HUES6 (cell line): Measurements from ENCODE around the gene EVI5L.

ENCODE experiments used
- H3K27ac ChIP-seq: 2 replicates; pipeline ENCODE4 v1.7.0; 2013; ENCODE audit warnings: low read depth, mild to moderate bottlenecking, low read length, inconsistent platforms
- H3K27me3 ChIP-seq: 2 replicates; pipeline ENCODE4 v1.6.1; 2013; ENCODE audit warnings: low read length; ENCODE audit not compliant: control insufficient read depth, insufficient read depth
- H3K36me3 ChIP-seq: 2 replicates; pipeline ENCODE4 v1.6.1; 2013; ENCODE audit warnings: low read length; ENCODE audit not compliant: control insufficient read depth, insufficient read depth
- H3K4me1 ChIP-seq: 2 replicates; pipeline ENCODE4 v1.6.1; 2013; ENCODE audit warnings: low read length; ENCODE audit not compliant: control insufficient read depth, insufficient read depth
- H3K4me3 ChIP-seq: 2 replicates; pipeline ENCODE4 v1.5.1; 2013; ENCODE audit warnings: low read depth, low read length
- H3K9ac ChIP-seq: one replicate; pipeline ENCODE4 v1.6.1; 2013; ENCODE audit warnings: mild to moderate bottlenecking, low read length
- H3K9me3 ChIP-seq: 2 replicates; pipeline ENCODE4 v1.6.1; 2013; ENCODE audit warnings: low read depth, low read length; ENCODE audit not compliant: control insufficient read depth, insufficient read depth

The EVI5L gene

DNA sequence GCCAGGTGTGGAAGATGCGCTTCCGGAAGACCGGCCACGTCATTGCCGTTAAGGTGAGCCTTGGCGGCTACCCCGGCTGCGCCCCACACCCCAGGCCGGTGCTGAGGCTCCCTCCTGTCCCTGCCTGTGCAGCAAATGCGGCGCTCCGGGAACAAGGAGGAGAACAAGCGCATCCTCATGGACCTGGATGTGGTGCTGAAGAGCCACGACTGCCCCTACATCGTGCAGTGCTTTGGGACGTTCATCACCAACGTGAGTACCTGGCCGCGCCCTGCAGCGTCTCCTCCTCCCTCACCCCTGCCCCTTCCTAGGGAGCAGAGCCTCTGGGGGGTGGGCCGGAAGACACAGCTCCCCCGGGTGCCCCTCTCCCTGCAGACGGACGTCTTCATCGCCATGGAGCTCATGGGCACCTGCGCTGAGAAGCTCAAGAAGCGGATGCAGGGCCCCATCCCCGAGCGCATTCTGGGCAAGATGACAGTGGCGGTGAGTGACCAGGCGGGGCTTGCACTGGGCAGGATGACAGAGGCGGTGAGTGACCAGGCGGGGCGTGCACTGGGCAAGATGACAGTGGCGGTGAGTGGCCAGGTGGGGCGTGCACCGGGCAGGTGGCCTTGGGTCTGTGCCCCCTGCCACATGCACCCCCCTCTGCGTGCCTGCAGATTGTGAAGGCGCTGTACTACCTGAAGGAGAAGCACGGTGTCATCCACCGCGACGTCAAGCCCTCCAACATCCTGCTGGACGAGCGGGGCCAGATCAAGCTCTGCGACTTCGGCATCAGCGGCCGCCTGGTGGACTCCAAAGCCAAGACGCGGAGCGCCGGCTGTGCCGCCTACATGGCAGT lies 80.5 kb downstream of the EVI5L start:
- H3K9ac ChIP-seq = no peak overlapping the region
- no peak overlapping the region for H3K4me3 ChIP-seq
- H3K9me3 ChIP-seq = no peaks in the 10 kb centered on the region
- no peak overlapping the region for H3K27ac ChIP-seq
- peaks cover 12% of the 10 kb centered on the region for H3K27me3 ChIP-seq
- H3K4me1 ChIP-seq = no peaks in the 10 kb centered on the region
- H3K36me3 ChIP-seq = peaks cover 32% of the 10 kb centered on the region

DNA sequence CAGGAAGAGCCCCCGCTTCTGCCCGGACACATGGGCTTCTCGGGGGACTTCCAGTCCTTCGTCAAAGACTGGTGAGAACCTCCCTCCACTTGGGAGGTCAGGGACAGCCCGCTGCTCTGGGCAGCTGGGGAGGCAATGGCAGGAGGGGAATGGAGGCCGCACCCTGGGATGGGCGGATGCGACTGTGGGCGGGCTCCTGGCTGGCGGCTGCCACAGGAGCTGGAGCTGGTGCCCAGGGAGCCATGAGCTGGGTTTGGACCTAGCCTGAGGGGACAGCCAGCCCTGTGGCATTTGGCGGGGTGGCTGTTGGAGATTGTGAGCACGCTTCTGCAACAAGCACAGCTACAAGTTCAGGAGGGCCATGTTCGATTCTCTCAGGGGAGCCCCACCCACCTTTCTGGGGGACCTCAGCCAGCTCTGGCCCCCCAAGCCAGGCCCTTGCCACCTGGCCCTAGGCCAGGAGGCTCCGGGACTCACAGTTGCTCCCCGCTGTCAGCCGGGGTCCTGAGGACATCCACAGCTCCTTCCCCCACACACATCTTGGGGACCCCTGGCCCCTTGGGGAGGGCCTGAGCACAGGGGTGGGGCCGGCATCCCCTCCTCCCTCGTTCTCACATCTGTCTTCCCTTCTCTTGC lies 81.6 kb downstream of the EVI5L start:
- Histone ChIP-seq H3K36me3 (peaks cover 32% of the 10 kb centered on the region), H3K4me3 (no peak overlapping the region), H3K27ac (no peak overlapping the region), H3K27me3 (peaks cover 23% of the 10 kb centered on the region), H3K9ac (no peak overlapping the region), H3K9me3 (no peaks in the 10 kb centered on the region), H3K4me1 (no peaks in the 10 kb centered on the region)

GRCh38 chr19:7912144-7912696 lies 82.2 kb downstream of the EVI5L start:
- no peak overlapping the region for H3K9ac ChIP-seq
- H3K36me3 ChIP-seq = peaks cover 32% of the 10 kb centered on the region
- H3K4me1 ChIP-seq = peaks cover 3% of the 10 kb centered on the region; the same call in 1 of the 2 replicates
- no peak overlapping the region for H3K27ac ChIP-seq
- H3K27me3 ChIP-seq = peaks cover 28% of the 10 kb centered on the region
- no peaks in the 10 kb centered on the region for H3K9me3 ChIP-seq
- H3K4me3 ChIP-seq = no peak overlapping the region

GRCh38 chr19:7912697-7913564 lies 82.9 kb downstream of the EVI5L start:
- Histone ChIP-seq H3K27me3 (peaks cover 35% of the 10 kb centered on the region), H3K9ac (no peak overlapping the region), H3K4me3 (no peak overlapping the region), H3K36me3 (peaks cover 32% of the 10 kb centered on the region), H3K4me1 (peaks cover 6% of the 10 kb centered on the region; the same call in 1 of the 2 replicates), H3K27ac (no peak overlapping the region), H3K9me3 (no peaks in the 10 kb centered on the region)

GRCh38 chr19:7913652-7914051 lies 83.6 kb downstream of the EVI5L start:
- peaks cover 32% of the 10 kb centered on the region for H3K36me3 ChIP-seq

GRCh38 chr19:7914099-7914498 lies 84.1 kb downstream of the EVI5L start:
- Histone ChIP-seq H3K4me1 (peaks cover 6% of the 10 kb centered on the region; the same call in 1 of the 2 replicates), H3K27ac (no peak overlapping the region), H3K4me3 (no peak overlapping the region), H3K9me3 (no peaks in the 10 kb centered on the region), H3K27me3 (peaks cover 47% of the 10 kb centered on the region), H3K36me3 (peaks cover 31% of the 10 kb centered on the region), H3K9ac (no peak overlapping the region)

More at GRCh38 chr19:7913652-7914051, 83.6 kb downstream of the EVI5L start:
- Histone ChIP-seq H3K27ac (no peak overlapping the region), H3K4me3 (no peak overlapping the region), H3K9me3 (no peaks in the 10 kb centered on the region), H3K9ac (no peak overlapping the region), H3K27me3 (peaks cover 43% of the 10 kb centered on the region), H3K4me1 (peaks cover 6% of the 10 kb centered on the region; the same call in 1 of the 2 replicates)
